A549 (cell line): Measurements from ENCODE around the gene ANKS1B.

Experiments
- CBX2 ChIP-seq: fragments of 200-600 bp; sonication (generic); IDR thresholded peaks from 2 replicates; pipeline ENCODE4 v1.6.1; 2016; ENCODE audit warnings: low read depth, mild to moderate bottlenecking, borderline replicate concordance
- CTCF ChIP-seq: fragments of >200 bp; sonication (Bioruptor Twin); formaldehyde crosslinking; IDR thresholded peaks from 3 replicates; pipeline ENCODE4 v1.5.1; 2016
- EHF ChIP-seq: fragments of 250-450 bp; sonication (Bioruptor Pico); IDR thresholded peaks from 2 replicates; pipeline ENCODE4 v1.5.0; 2020; ENCODE audit warnings: mild to moderate bottlenecking
- FOSL2 ChIP-seq, 2 experiments: fragments of 450-650 bp in 1 of 2; fragments of >200 bp in 1 of 2; sonication (Bioruptor Twin) in 1 of 2; formaldehyde crosslinking; IDR thresholded peaks; 2 replicates each; pipeline versions ENCODE4 v1.5.0 to v1.6.1; 2016 to 2020; ENCODE audit warnings: mild to moderate bottlenecking in 1 of 2, moderate library complexity in 1 of 2
- NR3C1 ChIP-seq: fragments of >200 bp; sonication (Bioruptor Twin); formaldehyde crosslinking; IDR thresholded peaks from 3 replicates; pipeline ENCODE4 v1.6.1; 2017
- POLR2A ChIP-seq: IDR thresholded peaks from 2 replicates; pipeline ENCODE4 v1.6.1; 2012; ENCODE audit warnings: mild to moderate bottlenecking, low read length
- RARB ChIP-seq: fragments of 250-450 bp; sonication (Bioruptor Pico); IDR thresholded peaks from 2 replicates; pipeline ENCODE4 v1.8.0; 2021; ENCODE audit warnings: mild to moderate bottlenecking, moderate library complexity
- SMC3 ChIP-seq: fragments of >200 bp; sonication (Bioruptor Twin); formaldehyde crosslinking; IDR thresholded peaks from 3 replicates; pipeline ENCODE4 v1.6.1; 2018; ENCODE audit warnings: inconsistent platforms
- SREBF2 ChIP-seq: fragments of 450-650 bp; IDR thresholded peaks from 2 replicates; pipeline ENCODE4 v1.6.1; 2014; ENCODE audit warnings: mild to moderate bottlenecking, moderate library complexity

GRCh38 chr12:98998697-98999299 lies 985.9 kb downstream of the ANKS1B start:
- TF ChIP-seq FOSL2 (IDR thresholded peaks at IDR 0.05) = no peak
- TF ChIP-seq FOSL2 (CRISPR knock-in tag; IDR thresholded peaks at IDR 0.05) = no peak
- peak; percentile 88 for TF ChIP-seq CTCF
- TF ChIP-seq NR3C1 = no peak
- TF ChIP-seq POLR2A = no peak
- no peak for TF ChIP-seq CBX2
- TF ChIP-seq RARB (CRISPR knock-in tag) = no peak
- no peak for TF ChIP-seq EHF (CRISPR knock-in tag)
- no peak for TF ChIP-seq SREBF2
- TF ChIP-seq SMC3 = peak; percentile 63
